Fibroblast of skin of right quadriceps (primary cell): ENCODE measurements around the gene KDM2A.

Experiments used
- DNase-seq: peaks from one replicate; pipeline ENCODE4 v3.0.0-alpha.2; 2013

Gene KDM2A

GRCh38 chr11:67262731-67263675 is 143.9 kb downstream of the KDM2A start:
- peak; percentile 73 for DNase-seq

- DNase-seq, result no peak
These were observed 145.2 kb downstream of the KDM2A start for GRCh38 chr11:67264260-67264659.

GRCh38 chr11:67264877-67265632 is 146.0 kb downstream of the KDM2A start:
- DNase-seq, result no peak

GRCh38 chr11:67265633-67266448 is 146.8 kb downstream of the KDM2A start:
- DNase-seq, result peak; percentile 47

GRCh38 chr11:67266449-67267187 is 147.6 kb downstream of the KDM2A start, which contains the start of gene GRK2:
Gene GRK2 (plus strand): TSS chr11:67266473. CDS start chr11:67266700, 227 bp downstream.
- peak; percentile 35 for DNase-seq

- DNase-seq, result no peak
These were observed 148.4 kb downstream of the KDM2A start for GRCh38 chr11:67267188-67268080.

GRCh38 chr11:67268081-67268961 is 149.3 kb downstream of the KDM2A start:
- DNase-seq, result no peak

- no peak for DNase-seq
These were observed 149.9 kb downstream of the KDM2A start for GRCh38 chr11:67268962-67269268.

- no peak for DNase-seq
These were observed 150.6 kb downstream of the KDM2A start for GRCh38 chr11:67269401-67270255.

- peak; percentile 37 for DNase-seq
These were observed 151.5 kb downstream of the KDM2A start for GRCh38 chr11:67270256-67271204.

GRCh38 chr11:67271205-67271540 is 152.1 kb downstream of the KDM2A start:
- DNase-seq, result no peak

GRCh38 chr11:67271541-67272284 is 152.7 kb downstream of the KDM2A start:
- no peak for DNase-seq

- DNase-seq, result no peak
These were observed 153.5 kb downstream of the KDM2A start for GRCh38 chr11:67272327-67273259.

GRCh38 chr11:67273260-67273990 is 154.4 kb downstream of the KDM2A start:
- no peak for DNase-seq
